HG03060 (cell line): ENCODE data around the gene TBC1D1.

Source experiments
- ATAC-seq: cut with Tn5 transposase; IDR thresholded peaks from one replicate; pipeline ENCODE4 v1.9.1; 2021; ENCODE audit warnings: low read depth, moderate number of reproducible peaks; ENCODE audit not compliant: unreplicated experiment

The TBC1D1 gene

GRCh38 chr4:38155589-38156294 is 264.9 kb downstream of the TBC1D1 start:
- ATAC-seq, result no peak

- no peak for ATAC-seq
Measured at GRCh38 chr4:38157592-38157991, 266.7 kb downstream of the TBC1D1 start.

- ATAC-seq, result peak; percentile 94
Measured at GRCh38 chr4:38160487-38161207, 269.8 kb downstream of the TBC1D1 start.

- no peak for ATAC-seq
Measured at GRCh38 chr4:38161208-38162113, 270.6 kb downstream of the TBC1D1 start.

GRCh38 chr4:38162240-38162784 is 271.4 kb downstream of the TBC1D1 start:
- no peak for ATAC-seq

GRCh38 chr4:38163216-38164006 is 272.5 kb downstream of the TBC1D1 start:
- ATAC-seq, result no peak

GRCh38 chr4:38164346-38164745 is 273.5 kb downstream of the TBC1D1 start:
- no peak for ATAC-seq

- no peak for ATAC-seq
Measured at GRCh38 chr4:38166082-38166481, 275.2 kb downstream of the TBC1D1 start.

GRCh38 chr4:38166768-38167167 is 275.9 kb downstream of the TBC1D1 start:
- no peak for ATAC-seq

- ATAC-seq, result no peak
Measured at GRCh38 chr4:38167973-38168372, 277.1 kb downstream of the TBC1D1 start.

GRCh38 chr4:38169524-38169923 is 278.6 kb downstream of the TBC1D1 start:
- no peak for ATAC-seq

- no peak for ATAC-seq
Measured at GRCh38 chr4:38170338-38171169, 279.7 kb downstream of the TBC1D1 start.

GRCh38 chr4:38172078-38172477 is 281.2 kb downstream of the TBC1D1 start:
- no peak for ATAC-seq

- no peak for ATAC-seq
Measured at GRCh38 chr4:38173935-38174518, 283.1 kb downstream of the TBC1D1 start.

- no peak for ATAC-seq
Measured at GRCh38 chr4:38174801-38175200, 283.9 kb downstream of the TBC1D1 start.

- ATAC-seq, result no peak
Measured at GRCh38 chr4:38176165-38176564, 285.3 kb downstream of the TBC1D1 start.

- ATAC-seq, result no peak
Measured at GRCh38 chr4:38177035-38177546, 286.2 kb downstream of the TBC1D1 start.

GRCh38 chr4:38177641-38178391 is 286.9 kb downstream of the TBC1D1 start:
- ATAC-seq, result no peak
